PC-3 (cell line): ENCODE data around the gene CNIH1.

Experiments
- EZH2phosphoT487 ChIP-seq: fragments of 300-600 bp; sonication (generic); IDR thresholded peaks from 2 replicates; pipeline ENCODE4 v1.6.1; 2018; ENCODE audit warnings: mild to moderate bottlenecking, antibody characterized with exemption, low read length, borderline replicate concordance
- TF ChIP-seq, protein P1 (sequence below): fragments of 300-600 bp; sonication (generic); conservative IDR thresholded peaks from 2 replicates; pipeline ENCODE4 v1.5.1; 2017; ENCODE audit warnings: antibody characterized with exemption, low read depth, mild to moderate bottlenecking, low read length

DNA sequence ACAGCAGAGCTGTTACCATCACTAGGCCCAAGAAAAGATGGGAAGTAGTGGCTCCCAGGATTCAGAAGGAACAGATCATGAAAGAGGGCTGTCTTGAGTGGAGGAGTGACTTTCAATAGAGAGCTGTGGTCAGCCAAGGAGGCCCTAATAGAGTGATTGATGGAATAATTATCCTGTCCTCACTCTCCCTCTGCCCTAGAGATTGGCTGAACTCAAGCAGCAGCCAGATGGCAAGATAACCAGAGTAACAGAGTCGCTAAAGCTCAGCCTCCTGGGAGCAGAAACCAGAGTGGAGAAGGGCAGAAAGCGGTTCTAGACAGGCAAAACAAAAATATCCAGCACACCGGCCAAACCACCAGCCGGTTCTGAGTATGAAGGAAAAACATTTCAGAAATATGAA lies 24.5 kb upstream of the CNIH1 start:
- TF ChIP-seq, protein P1, sequence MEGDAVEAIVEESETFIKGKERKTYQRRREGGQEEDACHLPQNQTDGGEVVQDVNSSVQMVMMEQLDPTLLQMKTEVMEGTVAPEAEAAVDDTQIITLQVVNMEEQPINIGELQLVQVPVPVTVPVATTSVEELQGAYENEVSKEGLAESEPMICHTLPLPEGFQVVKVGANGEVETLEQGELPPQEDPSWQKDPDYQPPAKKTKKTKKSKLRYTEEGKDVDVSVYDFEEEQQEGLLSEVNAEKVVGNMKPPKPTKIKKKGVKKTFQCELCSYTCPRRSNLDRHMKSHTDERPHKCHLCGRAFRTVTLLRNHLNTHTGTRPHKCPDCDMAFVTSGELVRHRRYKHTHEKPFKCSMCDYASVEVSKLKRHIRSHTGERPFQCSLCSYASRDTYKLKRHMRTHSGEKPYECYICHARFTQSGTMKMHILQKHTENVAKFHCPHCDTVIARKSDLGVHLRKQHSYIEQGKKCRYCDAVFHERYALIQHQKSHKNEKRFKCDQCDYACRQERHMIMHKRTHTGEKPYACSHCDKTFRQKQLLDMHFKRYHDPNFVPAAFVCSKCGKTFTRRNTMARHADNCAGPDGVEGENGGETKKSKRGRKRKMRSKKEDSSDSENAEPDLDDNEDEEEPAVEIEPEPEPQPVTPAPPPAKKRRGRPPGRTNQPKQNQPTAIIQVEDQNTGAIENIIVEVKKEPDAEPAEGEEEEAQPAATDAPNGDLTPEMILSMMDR = no peak
- no peak for TF ChIP-seq EZH2phosphoT487
